GM19351 (cell line): ENCODE results near the gene CD2AP.
"Not testable (repeated sequence)": the region's sequence is repeated elsewhere in the genome, so short reads cannot be mapped to it uniquely, and the experiment has no call there.

ENCODE experiments used
- ATAC-seq: cut with Tn5 transposase; IDR thresholded peaks from one replicate; pipeline ENCODE4 v1.9.1; 2021; ENCODE audit warnings: mild to moderate bottlenecking, moderate library complexity; ENCODE audit not compliant: unreplicated experiment

CD2AP gene

GRCh38 chr6:47556459-47556858, 78.9 kb downstream of the CD2AP start:
- ATAC-seq = not testable (repeated sequence)

- no peak for ATAC-seq
Measured at GRCh38 chr6:47563162-47563561, 85.6 kb downstream of the CD2AP start.

GRCh38 chr6:47566602-47567001, 89.0 kb downstream of the CD2AP start:
- ATAC-seq = not testable (repeated sequence)

DNA sequence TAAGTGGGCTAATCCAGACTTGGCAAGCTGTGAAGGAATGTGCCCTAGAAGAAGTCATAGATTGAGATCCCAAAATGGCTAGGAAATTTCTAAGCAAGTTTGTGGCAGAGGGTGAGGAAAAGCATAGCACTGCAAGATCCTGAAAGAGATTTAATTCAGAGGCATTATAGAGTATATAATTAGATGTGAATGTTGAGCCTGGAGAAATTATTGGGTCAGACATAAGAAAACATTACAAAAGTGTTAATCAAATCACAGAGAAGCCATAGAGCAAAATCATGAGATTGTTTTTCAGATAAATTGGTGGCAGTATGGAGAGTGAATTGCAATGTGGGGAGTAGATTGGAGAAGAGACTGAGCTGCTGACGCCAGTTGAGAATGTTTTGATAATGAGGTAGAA, 90.0 kb downstream of the CD2AP start:
- no peak for ATAC-seq

DNA sequence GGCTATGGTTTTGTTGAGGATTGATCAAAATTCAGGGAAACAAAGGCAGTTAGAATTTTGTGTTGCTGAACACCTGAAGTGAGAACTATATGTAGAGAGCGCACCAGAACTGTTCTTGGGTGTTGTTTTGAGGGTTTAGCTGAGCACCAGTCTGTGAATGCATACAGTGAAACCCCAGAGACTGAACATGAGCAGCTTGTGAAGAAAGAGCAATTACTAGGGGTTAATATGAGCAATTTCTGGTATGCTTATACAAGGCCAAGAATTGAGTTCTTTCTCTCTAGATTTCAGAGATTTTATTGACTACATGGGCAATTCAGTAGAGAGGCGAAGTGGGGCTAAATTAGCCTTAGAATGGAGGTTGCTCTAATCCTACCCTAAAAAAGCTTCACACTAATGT, 93.9 kb downstream of the CD2AP start:
- no peak for ATAC-seq

GRCh38 chr6:47573109-47573508, 95.5 kb downstream of the CD2AP start:
- ATAC-seq = no peak

DNA sequence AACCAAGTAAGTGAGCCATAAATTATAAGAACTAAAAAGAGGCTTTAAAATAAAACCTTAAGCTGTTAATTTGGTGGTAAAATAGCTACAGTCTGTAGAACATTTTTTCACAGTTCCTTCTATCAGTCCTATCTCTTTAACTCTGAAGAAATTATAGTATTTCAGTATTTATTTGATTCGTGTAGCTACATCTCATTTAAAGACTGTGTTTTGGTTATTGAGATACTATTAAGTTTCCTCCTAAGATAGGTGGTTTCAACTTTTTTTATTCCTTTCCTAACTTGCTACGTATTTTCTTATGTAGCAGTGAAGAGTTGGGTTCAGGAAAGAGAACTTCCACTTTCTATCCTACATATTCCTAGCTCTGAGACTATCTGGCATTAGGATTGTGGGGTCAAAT, 97.2 kb downstream of the CD2AP start:
- no peak for ATAC-seq

GRCh38 chr6:47579040-47579439, 101.5 kb downstream of the CD2AP start:
- no peak for ATAC-seq

DNA sequence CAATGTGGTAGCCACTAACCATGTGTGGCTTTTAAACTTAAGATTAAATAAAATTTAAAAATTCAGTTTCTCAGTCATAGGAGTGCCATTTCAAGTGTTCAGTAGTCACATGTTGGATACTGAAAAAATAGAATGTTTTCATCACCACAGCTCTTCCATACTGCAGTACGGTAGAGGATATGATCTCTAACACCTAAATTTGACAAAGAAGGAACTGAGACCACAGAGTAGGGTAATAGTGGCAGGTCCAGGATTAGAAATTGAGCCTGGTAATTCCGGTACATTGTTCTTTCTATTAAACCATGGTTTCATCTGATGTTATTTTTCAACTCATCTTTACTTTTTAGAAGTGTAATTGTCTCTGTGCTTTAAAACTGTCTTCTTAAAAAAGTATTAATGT, 104.0 kb downstream of the CD2AP start:
- ATAC-seq = peak; percentile 99

- ATAC-seq = no peak
Measured at GRCh38 chr6:47587493-47587892, 109.9 kb downstream of the CD2AP start.

DNA sequence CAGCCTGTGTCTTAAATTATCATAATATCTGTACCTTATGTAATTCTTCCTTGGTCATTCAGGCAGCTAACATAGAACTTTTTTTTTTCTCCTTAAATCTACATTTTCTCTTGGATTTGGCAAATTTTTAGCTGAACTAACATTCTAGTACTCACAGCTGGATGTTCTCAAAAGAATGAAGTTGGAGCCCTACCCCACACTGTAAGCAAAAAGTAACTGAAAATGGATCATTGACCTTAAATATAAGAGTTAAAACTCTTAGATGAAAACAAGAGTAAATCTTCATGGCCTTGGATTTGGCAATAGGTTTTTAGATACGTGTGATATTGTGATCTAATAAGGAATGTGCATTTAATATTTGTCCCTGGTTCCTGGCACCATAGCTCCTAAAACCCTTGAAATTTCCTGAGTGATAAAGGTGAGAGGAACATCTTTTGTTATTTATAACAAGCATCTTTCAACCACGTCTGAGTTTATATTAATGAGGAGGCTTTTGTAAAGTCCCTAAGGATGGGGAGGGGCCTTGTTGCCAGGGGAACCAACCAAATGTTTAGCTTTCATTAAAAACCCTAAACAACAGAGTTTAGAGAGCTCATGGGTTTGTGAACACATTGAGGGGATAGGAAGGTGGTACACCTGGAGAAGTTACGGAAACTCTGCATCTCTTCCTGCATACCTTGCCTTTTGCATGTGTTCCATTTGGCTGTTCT, 114.7 kb downstream of the CD2AP start:
- ATAC-seq = no peak

GRCh38 chr6:47593979-47594378, 116.4 kb downstream of the CD2AP start:
- no peak for ATAC-seq

DNA sequence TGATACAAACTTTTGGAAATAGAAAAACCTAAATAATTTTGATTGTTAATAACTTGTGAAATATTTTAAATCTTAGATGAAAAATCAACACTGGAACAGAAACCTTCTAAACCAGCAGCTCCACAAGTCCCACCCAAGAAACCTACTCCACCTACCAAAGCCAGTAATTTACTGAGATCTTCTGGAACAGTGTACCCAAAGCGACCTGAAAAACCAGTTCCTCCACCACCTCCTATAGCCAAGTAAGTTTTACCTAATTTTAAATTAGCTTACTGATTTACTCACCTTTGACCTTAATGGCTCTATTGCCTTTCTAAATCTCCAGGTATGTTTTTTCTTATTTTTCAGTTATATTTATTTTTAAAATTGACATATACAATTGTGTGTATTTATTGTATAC, 118.2 kb downstream of the CD2AP start:
- no peak for ATAC-seq

- ATAC-seq = no peak
Measured at GRCh38 chr6:47598367-47598766, 120.8 kb downstream of the CD2AP start.

GRCh38 chr6:47599512-47599911, 121.9 kb downstream of the CD2AP start:
- peak; percentile 59 for ATAC-seq

GRCh38 chr6:47603227-47603626, 125.6 kb downstream of the CD2AP start:
- no peak for ATAC-seq

- no peak for ATAC-seq
Measured at GRCh38 chr6:47603995-47604394, 126.4 kb downstream of the CD2AP start.

DNA sequence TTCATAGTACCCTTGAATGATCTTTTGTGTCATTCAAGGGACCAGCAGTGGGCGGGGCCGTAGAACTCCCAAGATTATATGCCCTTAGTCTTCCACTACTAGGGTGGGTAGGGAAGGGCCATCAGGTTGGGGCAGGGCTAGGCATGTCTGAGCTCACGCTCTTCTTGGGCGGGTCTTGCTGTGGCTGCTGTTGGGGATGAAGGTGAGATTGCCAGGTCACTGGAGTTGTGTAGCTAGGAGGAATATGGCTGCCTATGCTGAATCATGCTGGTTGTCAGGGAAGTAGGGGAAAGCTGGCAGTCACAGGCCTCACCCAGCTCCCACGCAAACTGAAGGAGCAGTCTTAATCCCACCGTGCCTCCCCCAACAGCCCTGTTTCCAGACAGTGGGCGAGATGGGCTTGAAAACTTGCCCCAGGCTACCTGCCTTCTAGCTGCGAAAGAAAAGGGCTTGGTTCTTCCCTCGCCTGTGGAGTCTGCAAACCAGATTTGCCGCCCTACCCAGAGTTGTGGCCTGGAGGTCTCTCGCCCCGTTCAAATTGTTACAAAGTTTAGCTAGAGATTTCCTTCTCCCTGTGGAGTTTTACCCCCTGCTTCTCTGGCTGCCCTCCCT, 144.4 kb downstream of the CD2AP start:
- no peak for ATAC-seq

DNA sequence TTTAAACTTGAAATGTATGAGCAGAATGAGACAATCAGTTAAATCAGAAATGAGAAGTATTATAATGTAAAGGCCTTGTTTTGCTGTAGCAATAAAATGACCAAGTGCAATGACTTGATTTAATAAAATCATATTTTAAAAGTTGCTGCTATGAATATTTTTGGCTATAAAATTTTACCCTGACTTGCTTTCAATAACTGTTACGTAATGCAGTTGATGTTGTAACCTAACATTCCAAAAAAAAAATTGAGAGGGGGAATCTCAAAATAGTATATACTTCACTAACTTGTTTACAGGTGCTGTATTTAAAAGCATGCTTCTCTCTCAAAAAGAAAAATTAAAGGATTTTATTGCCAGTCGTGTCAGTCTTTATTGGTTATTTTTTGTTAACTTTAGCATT, 149.2 kb downstream of the CD2AP start:
- no peak for ATAC-seq

DNA sequence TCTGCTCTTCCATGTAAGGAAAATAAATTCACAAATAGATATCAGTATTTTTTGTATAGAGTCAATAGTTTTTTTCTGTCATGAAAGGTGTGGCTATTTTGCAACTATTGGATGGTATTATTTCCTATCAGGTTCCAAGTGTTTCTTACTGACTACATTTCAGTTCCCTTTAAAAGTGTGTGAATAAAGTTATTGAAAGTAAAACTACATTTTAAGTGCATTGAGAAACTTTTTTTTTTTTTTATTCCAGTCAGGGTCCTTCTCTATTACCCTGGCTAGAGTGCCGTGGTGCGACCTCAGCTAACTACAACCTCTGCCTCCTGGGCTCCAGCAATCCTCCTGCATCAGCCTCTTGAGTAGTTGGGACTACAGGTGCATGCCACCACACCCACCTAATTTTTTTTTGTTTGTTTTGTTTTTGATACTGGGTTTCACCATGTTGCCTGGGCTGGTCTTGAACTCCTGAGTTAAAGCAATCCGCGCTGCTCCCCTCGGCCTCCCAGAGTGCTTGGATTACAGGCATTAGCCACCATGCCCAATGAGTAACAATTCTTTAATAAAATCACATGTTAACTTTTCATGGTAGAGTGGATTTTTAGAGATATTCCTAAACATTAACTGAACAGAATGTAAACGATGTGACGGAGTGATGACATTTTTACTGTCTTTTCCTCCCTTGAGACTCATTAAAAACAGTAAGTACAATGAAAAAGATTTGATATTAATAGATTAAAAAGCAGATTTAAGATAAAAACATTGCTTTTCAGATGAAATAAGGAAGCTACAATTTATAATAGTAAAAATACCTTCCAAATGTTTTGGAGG, 151.1 kb downstream of the CD2AP start:
- no peak for ATAC-seq

GRCh38 chr6:47629954-47630353, 152.4 kb downstream of the CD2AP start:
- no peak for ATAC-seq

- no peak for ATAC-seq
Measured at GRCh38 chr6:47630587-47630986, 153.0 kb downstream of the CD2AP start.
